Measurements from ENCODE around the gene ALK.

DNA sequence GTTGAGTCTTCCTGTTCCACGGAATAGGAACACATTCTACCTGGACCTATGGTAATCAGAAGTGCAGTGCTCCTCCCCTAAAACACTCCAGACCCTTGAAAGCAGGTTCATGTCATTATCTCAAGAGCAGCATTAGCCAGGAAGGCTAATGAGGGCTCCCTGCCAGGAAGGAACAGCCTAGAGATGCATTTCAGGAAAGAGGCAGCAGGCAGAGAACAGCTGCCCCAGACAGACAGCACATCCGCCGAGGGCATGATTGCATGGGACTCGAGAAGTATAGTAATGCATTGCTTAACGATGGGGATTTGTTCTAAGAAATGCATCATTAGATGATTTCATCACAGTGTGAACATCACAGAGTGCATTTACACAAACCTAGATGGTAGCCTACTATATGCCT is 171.5 kb downstream of the ALK start:
- TF ChIP-seq, protein P1, sequence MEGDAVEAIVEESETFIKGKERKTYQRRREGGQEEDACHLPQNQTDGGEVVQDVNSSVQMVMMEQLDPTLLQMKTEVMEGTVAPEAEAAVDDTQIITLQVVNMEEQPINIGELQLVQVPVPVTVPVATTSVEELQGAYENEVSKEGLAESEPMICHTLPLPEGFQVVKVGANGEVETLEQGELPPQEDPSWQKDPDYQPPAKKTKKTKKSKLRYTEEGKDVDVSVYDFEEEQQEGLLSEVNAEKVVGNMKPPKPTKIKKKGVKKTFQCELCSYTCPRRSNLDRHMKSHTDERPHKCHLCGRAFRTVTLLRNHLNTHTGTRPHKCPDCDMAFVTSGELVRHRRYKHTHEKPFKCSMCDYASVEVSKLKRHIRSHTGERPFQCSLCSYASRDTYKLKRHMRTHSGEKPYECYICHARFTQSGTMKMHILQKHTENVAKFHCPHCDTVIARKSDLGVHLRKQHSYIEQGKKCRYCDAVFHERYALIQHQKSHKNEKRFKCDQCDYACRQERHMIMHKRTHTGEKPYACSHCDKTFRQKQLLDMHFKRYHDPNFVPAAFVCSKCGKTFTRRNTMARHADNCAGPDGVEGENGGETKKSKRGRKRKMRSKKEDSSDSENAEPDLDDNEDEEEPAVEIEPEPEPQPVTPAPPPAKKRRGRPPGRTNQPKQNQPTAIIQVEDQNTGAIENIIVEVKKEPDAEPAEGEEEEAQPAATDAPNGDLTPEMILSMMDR (conservative IDR thresholded peaks at IDR 0.05) = no peak
- no peak for TF ChIP-seq ZFX (IDR thresholded peaks at IDR 0.05)
